Measurements from ENCODE around the gene BCAT1. TPM values are rescaled to one million over a fixed set of nuclear protein-coding genes. Genes with fewer than 3 reads are reported as not detected.
"Not testable (repeated sequence)": the region's sequence is repeated elsewhere in the genome, so short reads cannot be mapped to it uniquely, and the experiment has no call there.

The BCAT1 gene
- total RNA-seq, 1 donor from 2014 or later, result 40.8 TPM

GRCh38 chr12:24928533-24929306 lies 20.2 kb downstream of the BCAT1 start:
- not testable (repeated sequence) for DNase-seq (ENCODE audit: low spot score)

- no peak for DNase-seq (ENCODE audit: low spot score)
These were observed 20.8 kb downstream of the BCAT1 start for GRCh38 chr12:24928131-24928530.

- not testable (repeated sequence) for DNase-seq (ENCODE audit: low spot score)
These were observed 22.8 kb downstream of the BCAT1 start for GRCh38 chr12:24926080-24926479.

GRCh38 chr12:24922090-24922489 lies 26.8 kb downstream of the BCAT1 start:
- no peak for DNase-seq (ENCODE audit: low spot score)

- DNase-seq (ENCODE audit: low spot score), result no peak
These were observed 27.5 kb downstream of the BCAT1 start for GRCh38 chr12:24921251-24922038.

GRCh38 chr12:24920141-24920540 lies 28.8 kb downstream of the BCAT1 start:
- DNase-seq (ENCODE audit: low spot score), result no peak

GRCh38 chr12:24919346-24920001 lies 29.4 kb downstream of the BCAT1 start:
- DNase-seq (ENCODE audit: low spot score), result no peak

- DNase-seq (ENCODE audit: low spot score), result no peak
These were observed 30.3 kb downstream of the BCAT1 start for GRCh38 chr12:24918596-24918995.

GRCh38 chr12:24915501-24915900 lies 33.4 kb downstream of the BCAT1 start:
- DNase-seq (ENCODE audit: low spot score), result no peak

- DNase-seq (ENCODE audit: low spot score), result no peak
These were observed 34.9 kb downstream of the BCAT1 start for GRCh38 chr12:24913953-24914352.

GRCh38 chr12:24913130-24913529 lies 35.8 kb downstream of the BCAT1 start:
- no peak for DNase-seq (ENCODE audit: low spot score)

- no peak for DNase-seq (ENCODE audit: low spot score)
These were observed 37.6 kb downstream of the BCAT1 start for GRCh38 chr12:24911271-24911791.

- not testable (repeated sequence) for DNase-seq (ENCODE audit: low spot score)
These were observed 38.7 kb downstream of the BCAT1 start for GRCh38 chr12:24910192-24910591.

- DNase-seq (ENCODE audit: low spot score), result no peak
These were observed 39.2 kb downstream of the BCAT1 start for GRCh38 chr12:24909667-24910066.

GRCh38 chr12:24907464-24907863 lies 41.4 kb downstream of the BCAT1 start:
- DNase-seq (ENCODE audit: low spot score), result no peak

GRCh38 chr12:24906141-24906540 lies 42.8 kb downstream of the BCAT1 start:
- no peak for DNase-seq (ENCODE audit: low spot score)

GRCh38 chr12:24905431-24905830 lies 43.5 kb downstream of the BCAT1 start:
- no peak for DNase-seq (ENCODE audit: low spot score)

GRCh38 chr12:24904871-24905270 lies 44.0 kb downstream of the BCAT1 start:
- DNase-seq (ENCODE audit: low spot score), result no peak

GRCh38 chr12:24903329-24904088 lies 45.4 kb downstream of the BCAT1 start:
- DNase-seq (ENCODE audit: low spot score), result no peak

GRCh38 chr12:24902511-24903328 lies 46.2 kb downstream of the BCAT1 start:
- no peak for DNase-seq (ENCODE audit: low spot score)
